ENCODE results near the gene ATAD5.

- no peak for TF ChIP-seq MAZ (IDR thresholded peaks at IDR 0.05; ENCODE audit: borderline replicate concordance, low read depth, low read length)
- TF ChIP-seq POLR2A (IDR thresholded peaks at IDR 0.05; ENCODE audit: low read depth, low read length) = no peak
- no peak for TF ChIP-seq BHLHE40 (IDR thresholded peaks at IDR 0.05; ENCODE audit: low read depth, low read length)
- TF ChIP-seq, protein P1, sequence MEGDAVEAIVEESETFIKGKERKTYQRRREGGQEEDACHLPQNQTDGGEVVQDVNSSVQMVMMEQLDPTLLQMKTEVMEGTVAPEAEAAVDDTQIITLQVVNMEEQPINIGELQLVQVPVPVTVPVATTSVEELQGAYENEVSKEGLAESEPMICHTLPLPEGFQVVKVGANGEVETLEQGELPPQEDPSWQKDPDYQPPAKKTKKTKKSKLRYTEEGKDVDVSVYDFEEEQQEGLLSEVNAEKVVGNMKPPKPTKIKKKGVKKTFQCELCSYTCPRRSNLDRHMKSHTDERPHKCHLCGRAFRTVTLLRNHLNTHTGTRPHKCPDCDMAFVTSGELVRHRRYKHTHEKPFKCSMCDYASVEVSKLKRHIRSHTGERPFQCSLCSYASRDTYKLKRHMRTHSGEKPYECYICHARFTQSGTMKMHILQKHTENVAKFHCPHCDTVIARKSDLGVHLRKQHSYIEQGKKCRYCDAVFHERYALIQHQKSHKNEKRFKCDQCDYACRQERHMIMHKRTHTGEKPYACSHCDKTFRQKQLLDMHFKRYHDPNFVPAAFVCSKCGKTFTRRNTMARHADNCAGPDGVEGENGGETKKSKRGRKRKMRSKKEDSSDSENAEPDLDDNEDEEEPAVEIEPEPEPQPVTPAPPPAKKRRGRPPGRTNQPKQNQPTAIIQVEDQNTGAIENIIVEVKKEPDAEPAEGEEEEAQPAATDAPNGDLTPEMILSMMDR (conservative IDR thresholded peaks at IDR 0.05; ENCODE audit: low read depth, low read length) = no peak
These were observed 35.8 kb upstream of the ATAD5 start for GRCh38 chr17:30796016-30796415.
